ENCODE measurements around the gene DTWD1. TPM values are rescaled to one million over a fixed set of nuclear protein-coding genes. Genes with fewer than 3 reads are reported as not detected.
A peak's percentile ranks its signal among the peaks of the same experiment; 100 is the strongest.

The DTWD1 gene
- total and polyA plus RNA-seq, 2 of the 13 experiments (the other 11 are each of a cell fraction or from before 2014, with no cell fraction given) = 12.7 to 18.3 TPM

GRCh38 chr15:49620658-49621368 is at the start of gene DTWD1, which contains the start of gene FAM227B (continued):
- TF ChIP-seq PLSCR1 (CRISPR knock-in tag; IDR thresholded peaks at IDR 0.05; ENCODE audit: borderline replicate concordance) (no peak; the same call in 1 of the 2 replicates), TMF1 (CRISPR knock-in tag; IDR thresholded peaks at IDR 0.05; ENCODE audit: low read depth) (peak; percentile 88; the same call in 1 of the 2 replicates), KAT7 (CRISPR knock-in tag; IDR thresholded peaks at IDR 0.05; ENCODE audit: borderline replicate concordance) (peak; percentile 100), GLMP (CRISPR knock-in tag; IDR thresholded peaks at IDR 0.05; ENCODE audit: borderline replicate concordance) (no peak), ZKSCAN8 (CRISPR knock-in tag; IDR thresholded peaks at IDR 0.05; ENCODE audit: borderline replicate concordance) (peak; percentile 82; the same call in 1 of the 2 replicates), AFF4 (CRISPR knock-in tag; IDR thresholded peaks at IDR 0.05) (0 out of 2 replicates have a peak, but pooled peaks have one; percentile 80), GABPB1 (CRISPR knock-in tag; IDR thresholded peaks at IDR 0.05) (peak; percentile 97), ZFP1 (CRISPR knock-in tag; IDR thresholded peaks at IDR 0.05) (peak; percentile 47; the same call in 1 of the 2 replicates), JDP2 (CRISPR knock-in tag; IDR thresholded peaks at IDR 0.05; ENCODE audit: borderline replicate concordance) (no peak; the same call in 1 of the 2 replicates), SRF (IDR thresholded peaks at IDR 0.05; ENCODE audit: low read depth, low read length) (no peak; the same call in 1 of the 2 replicates), MIER2 (CRISPR knock-in tag; IDR thresholded peaks at IDR 0.05) (peak; percentile 82), FOSL2 (CRISPR knock-in tag; IDR thresholded peaks at IDR 0.05) (peak; percentile 79), ZBTB2 (CRISPR knock-in tag; IDR thresholded peaks at IDR 0.05; ENCODE audit: low read depth) (peak; percentile 88), ZSCAN9 (CRISPR knock-in tag; IDR thresholded peaks at IDR 0.05; ENCODE audit: borderline replicate concordance) (peak; percentile 95; the same call in 1 of the 2 replicates), POLR2A (IDR thresholded peaks at IDR 0.05; ENCODE audit: insufficient read depth in 1 of 2, low read depth in 2 of 2, low read length in 2 of 2) (peak; percentile 87 to 89), ZBTB7B (CRISPR knock-in tag; IDR thresholded peaks at IDR 0.05) (peak; percentile 82), DNMT1 (CRISPR knock-in tag; IDR thresholded peaks at IDR 0.05) (peak; percentile 89; the same call in 1 of the 2 replicates), ZNF607 (CRISPR knock-in tag; IDR thresholded peaks at IDR 0.05; ENCODE audit: borderline replicate concordance) (peak; percentile 98), ZNF264 (CRISPR knock-in tag; IDR thresholded peaks at IDR 0.05) (peak; percentile 98), ELF1 (CRISPR knock-in tag; IDR thresholded peaks at IDR 0.05) (peak; percentile 85), SP5 (CRISPR knock-in tag; IDR thresholded peaks at IDR 0.05; ENCODE audit: borderline replicate concordance, low read depth) (peak; percentile 85), HOMEZ (CRISPR knock-in tag; IDR thresholded peaks at IDR 0.05; ENCODE audit: low read depth) (peak; percentile 88), HCFC1 (IDR thresholded peaks at IDR 0.05; ENCODE audit: low read depth, low read length) (peak; percentile 71)

Data from HepG2 (cell line).